ENCODE data around the gene TNS4. TPM values are rescaled to one million over a fixed set of nuclear protein-coding genes. Genes with fewer than 3 reads are reported as not detected.
A peak's percentile ranks its signal among the peaks of the same experiment; 100 is the strongest.

Gene TNS4
- total RNA-seq, 1 donor from 2014 or later: not detected

GRCh38 chr17:40471846-40472732 lies 29.3 kb downstream of the TNS4 start:
- Histone ChIP-seq H3K4me1 (ENCODE audit: insufficient read depth, low read length) (peaks cover 20% of the 10 kb centered on the region), H3K9me3 (ENCODE audit: insufficient read depth, low read depth, low read length) (no peaks in the 10 kb centered on the region), H3K36me3 (ENCODE audit: insufficient read depth, low read length) (no peaks in the 10 kb centered on the region), H3K79me2 (ENCODE audit: insufficient read depth, low read length) (no peaks in the 10 kb centered on the region), H3K9ac (ENCODE audit: low read length) (peak overlapping the region; percentile 28), H4K20me1 (ENCODE audit: insufficient read depth, low read length) (no peaks in the 10 kb centered on the region), H3K27me3 (ENCODE audit: insufficient read depth, low read length) (no peaks in the 10 kb centered on the region), H3K4me2 (ENCODE audit: low read length) (peak overlapping the region; percentile 28), H3K4me3 (ENCODE audit: insufficient read depth, low read depth, low read length) (no peak overlapping the region), H3K27ac (ENCODE audit: low read depth, low read length) (peak overlapping the region; percentile 89), H2AFZ (ENCODE audit: low read depth, low read length) (peak overlapping the region; percentile 36)
- H3K36me3 Mint-ChIP-seq (ENCODE audit: low read depth, unreplicated experiment): no peaks in the 10 kb centered on the region
- H3K27ac Mint-ChIP-seq (ENCODE audit: unreplicated experiment): peak overlapping the region; percentile 23
- H3K9me3 Mint-ChIP-seq (ENCODE audit: unreplicated experiment): no peaks in the 10 kb centered on the region
- peaks cover 13% of the 10 kb centered on the region for H3K4me1 Mint-ChIP-seq (ENCODE audit: low read depth, unreplicated experiment)
- no peak overlapping the region for H3K4me3 Mint-ChIP-seq (ENCODE audit: unreplicated experiment)
- DNase-seq (ENCODE audit: low read depth): peak; percentile 47
- peaks cover 5% of the 10 kb centered on the region for H3K27me3 Mint-ChIP-seq (ENCODE audit: low read depth, unreplicated experiment)
- no peak for FAIRE-seq
- TF ChIP-seq EZH2 (IDR thresholded peaks at IDR 0.05; ENCODE audit: insufficient read depth, low read length): no peak
- TF ChIP-seq, protein P1, sequence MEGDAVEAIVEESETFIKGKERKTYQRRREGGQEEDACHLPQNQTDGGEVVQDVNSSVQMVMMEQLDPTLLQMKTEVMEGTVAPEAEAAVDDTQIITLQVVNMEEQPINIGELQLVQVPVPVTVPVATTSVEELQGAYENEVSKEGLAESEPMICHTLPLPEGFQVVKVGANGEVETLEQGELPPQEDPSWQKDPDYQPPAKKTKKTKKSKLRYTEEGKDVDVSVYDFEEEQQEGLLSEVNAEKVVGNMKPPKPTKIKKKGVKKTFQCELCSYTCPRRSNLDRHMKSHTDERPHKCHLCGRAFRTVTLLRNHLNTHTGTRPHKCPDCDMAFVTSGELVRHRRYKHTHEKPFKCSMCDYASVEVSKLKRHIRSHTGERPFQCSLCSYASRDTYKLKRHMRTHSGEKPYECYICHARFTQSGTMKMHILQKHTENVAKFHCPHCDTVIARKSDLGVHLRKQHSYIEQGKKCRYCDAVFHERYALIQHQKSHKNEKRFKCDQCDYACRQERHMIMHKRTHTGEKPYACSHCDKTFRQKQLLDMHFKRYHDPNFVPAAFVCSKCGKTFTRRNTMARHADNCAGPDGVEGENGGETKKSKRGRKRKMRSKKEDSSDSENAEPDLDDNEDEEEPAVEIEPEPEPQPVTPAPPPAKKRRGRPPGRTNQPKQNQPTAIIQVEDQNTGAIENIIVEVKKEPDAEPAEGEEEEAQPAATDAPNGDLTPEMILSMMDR (IDR thresholded peaks at IDR 0.05; ENCODE audit: insufficient read depth, low read depth, low read length): no peak

- H3K79me2 ChIP-seq (ENCODE audit: insufficient read depth, low read length): no peaks in the 10 kb centered on the region
- H3K4me3 ChIP-seq (ENCODE audit: insufficient read depth, low read depth, low read length): no peak overlapping the region
- Mint-ChIP-seq H3K4me3 (ENCODE audit: unreplicated experiment) (no peak overlapping the region), H3K27me3 (ENCODE audit: low read depth, unreplicated experiment) (peaks cover 11% of the 10 kb centered on the region), H3K4me1 (ENCODE audit: low read depth, unreplicated experiment) (peaks cover 13% of the 10 kb centered on the region), H3K9me3 (ENCODE audit: unreplicated experiment) (no peaks in the 10 kb centered on the region), H3K36me3 (ENCODE audit: low read depth, unreplicated experiment) (no peaks in the 10 kb centered on the region), H3K27ac (ENCODE audit: unreplicated experiment) (no peak overlapping the region)
- H2AFZ ChIP-seq (ENCODE audit: low read depth, low read length): peak overlapping the region; percentile 36
- no peak for TF ChIP-seq EZH2 (IDR thresholded peaks at IDR 0.05; ENCODE audit: insufficient read depth, low read length)
- TF ChIP-seq, protein P1 (IDR thresholded peaks at IDR 0.05; ENCODE audit: insufficient read depth, low read depth, low read length): no peak
- no peaks in the 10 kb centered on the region for H3K36me3 ChIP-seq (ENCODE audit: insufficient read depth, low read length)
- H3K27me3 ChIP-seq (ENCODE audit: insufficient read depth, low read length): no peaks in the 10 kb centered on the region
- DNase-seq (ENCODE audit: low read depth) (peak; percentile 95), FAIRE-seq (no peak)
- peaks cover 17% of the 10 kb centered on the region for H3K4me1 ChIP-seq (ENCODE audit: insufficient read depth, low read length)
- H3K9me3 ChIP-seq (ENCODE audit: insufficient read depth, low read depth, low read length): no peaks in the 10 kb centered on the region
- H3K27ac ChIP-seq (ENCODE audit: low read depth, low read length): peak overlapping the region; percentile 89
- no peaks in the 10 kb centered on the region for H4K20me1 ChIP-seq (ENCODE audit: insufficient read depth, low read length)
- peak overlapping the region; percentile 60 for H3K4me2 ChIP-seq (ENCODE audit: low read length)
- H3K9ac ChIP-seq (ENCODE audit: low read length): peak overlapping the region; percentile 68
These were observed 30.2 kb downstream of the TNS4 start for GRCh38 chr17:40470932-40471828.

Measured in astrocyte (in vitro differentiated cells and primary cell).